Activated CD4-positive, alpha-beta T cell treated with anti-CD3 and anti-CD28 coated beads, Interleukin-2, amount 10 ng/mL, durations not matched to agents 7 days and 5 days (primary cell): ENCODE measurements around the gene SCRT2. TPM values are rescaled to one million over a fixed set of nuclear protein-coding genes. Genes with fewer than 3 reads are reported as not detected.
"Not testable (repeated sequence)": the region's sequence is repeated elsewhere in the genome, so short reads cannot be mapped to it uniquely, and the experiment has no call there.

Experiments
- CTCF ChIA-PET: fragments of 350-600 bp; sonication (Branson Sonifier 250); formaldehyde crosslinking; loops from one replicate; lab custom pipeline; 2021; ENCODE audit warnings: antibody characterized with exemption; lab: Charles Lee
- POLR2A ChIA-PET: fragments of 350-600 bp; sonication (Branson Sonifier 250); formaldehyde crosslinking; loops from one replicate; lab custom pipeline; 2021; ENCODE audit warnings: antibody characterized with exemption; lab: Charles Lee
- DNase-seq: peaks from one replicate; pipeline ENCODE4 v3.0.0-alpha.2; 2020
- H3K27ac Mint-ChIP-seq: one replicate; pipeline ENCODE4 v1.8.0; 2021; ENCODE audit warnings: mild to moderate bottlenecking, moderate library complexity, mixed read lengths
- H3K27me3 Mint-ChIP-seq: one replicate; pipeline ENCODE4 v1.8.0; 2021; ENCODE audit warnings: mixed read lengths
- H3K36me3 Mint-ChIP-seq: one replicate; pipeline ENCODE4 v1.8.0; 2021; ENCODE audit warnings: low read depth, mixed read lengths
- H3K4me1 Mint-ChIP-seq: one replicate; pipeline ENCODE4 v1.8.0; 2021; ENCODE audit warnings: mixed read lengths
- H3K4me3 Mint-ChIP-seq: one replicate; pipeline ENCODE4 v1.8.0; 2021; ENCODE audit warnings: mild to moderate bottlenecking, moderate library complexity, mixed read lengths
- H3K9me3 Mint-ChIP-seq: one replicate; pipeline ENCODE4 v1.8.0; 2021; ENCODE audit warnings: mixed read lengths
- total RNA-seq, 2 experiments: library from RNA; stranded (reverse); gene quantifications; one replicate each; pipeline ENCODE4 v1.2.3, GENCODE V29; 2021

SCRT2 gene
- total RNA-seq = not detected

GRCh38 chr20:675453-676314 is at the start of gene SCRT2:
SCRT2 (minus strand) TSS chr20:675802; CDS start chr20:675601, 201 bp downstream.
- H3K27ac Mint-ChIP-seq = no peak within 1 kb of the TSS
- peak; percentile 66 for DNase-seq
- no peak within 1 kb of the TSS for H3K4me3 Mint-ChIP-seq
- H3K4me1 Mint-ChIP-seq = peaks cover 4% of the 10 kb centered on the region
- H3K27me3 Mint-ChIP-seq = peaks cover 66% of the 10 kb centered on the region
- ChIA-PET POLR2A (no interaction called here), CTCF (interaction anchor here (1.0 to 1.5 kb wide), 2 partner anchors 9 to 13 kb away, joined by 3 to 4 read pairs; no protein-coding TSS in a partner anchor)
- H3K9me3 Mint-ChIP-seq = no peaks in the 10 kb centered on the region
- H3K36me3 Mint-ChIP-seq = peaks cover 2% of the 10 kb centered on the region

GRCh38 chr20:724797-725196 is 49.2 kb upstream of the SCRT2 start:
- H3K9me3 Mint-ChIP-seq, H3K36me3 Mint-ChIP-seq, POLR2A ChIA-PET, CTCF ChIA-PET, H3K4me3 Mint-ChIP-seq, H3K4me1 Mint-ChIP-seq, H3K27ac Mint-ChIP-seq, DNase-seq: not testable (repeated sequence)
- H3K27me3 Mint-ChIP-seq = peaks cover 31% of the 10 kb centered on the region

- CTCF ChIA-PET = no interaction called here
- H3K4me1 Mint-ChIP-seq = no peaks in the 10 kb centered on the region
- no peaks in the 10 kb centered on the region for H3K9me3 Mint-ChIP-seq
- H3K4me3 Mint-ChIP-seq = no peak overlapping the region
- peaks cover 22% of the 10 kb centered on the region for H3K27me3 Mint-ChIP-seq
- POLR2A ChIA-PET = no interaction called here
- no peak for DNase-seq
- no peak overlapping the region for H3K27ac Mint-ChIP-seq
- H3K36me3 Mint-ChIP-seq = no peaks in the 10 kb centered on the region
Measured at GRCh38 chr20:723756-724155, 48.2 kb upstream of the SCRT2 start.

GRCh38 chr20:722822-723644 is 47.4 kb upstream of the SCRT2 start:
- H3K4me3 Mint-ChIP-seq = no peak overlapping the region
- POLR2A ChIA-PET = interaction anchor here (0.8 kb wide), 1 partner anchor 38 kb away, joined by 4 read pairs; no protein-coding TSS in a partner anchor
- no peaks in the 10 kb centered on the region for H3K4me1 Mint-ChIP-seq
- peaks cover 20% of the 10 kb centered on the region for H3K27me3 Mint-ChIP-seq
- CTCF ChIA-PET = interaction anchor here (1.6 kb wide), 1 partner anchor 18 kb away, joined by 3 read pairs; no protein-coding TSS in a partner anchor
- H3K36me3 Mint-ChIP-seq = no peaks in the 10 kb centered on the region
- H3K27ac Mint-ChIP-seq = no peak overlapping the region
- DNase-seq = no peak
- H3K9me3 Mint-ChIP-seq = no peaks in the 10 kb centered on the region

GRCh38 chr20:721876-722275 is 46.3 kb upstream of the SCRT2 start:
- Mint-ChIP-seq H3K27ac (no peak overlapping the region), H3K36me3 (no peaks in the 10 kb centered on the region), H3K9me3 (no peaks in the 10 kb centered on the region), H3K4me3 (no peak overlapping the region), H3K27me3 (peaks cover 17% of the 10 kb centered on the region), H3K4me1 (no peaks in the 10 kb centered on the region)
- POLR2A ChIA-PET = interaction anchor here (0.8 kb wide), 1 partner anchor 36 kb away, joined by 4 read pairs; no protein-coding TSS in a partner anchor
- DNase-seq = no peak
- CTCF ChIA-PET = interaction anchor here (1.6 kb wide), 1 partner anchor 17 kb away, joined by 3 read pairs; no protein-coding TSS in a partner anchor

- Mint-ChIP-seq H3K4me1 (no peaks in the 10 kb centered on the region), H3K4me3 (no peak overlapping the region), H3K27me3 (peaks cover 11% of the 10 kb centered on the region), H3K27ac (no peak overlapping the region), H3K36me3 (no peaks in the 10 kb centered on the region), H3K9me3 (no peaks in the 10 kb centered on the region)
- ChIA-PET POLR2A (no interaction called here), CTCF (no interaction called here)
- no peak for DNase-seq
Measured at GRCh38 chr20:719816-720215, 44.2 kb upstream of the SCRT2 start.

GRCh38 chr20:719068-719467 is 43.5 kb upstream of the SCRT2 start:
- POLR2A ChIA-PET = no interaction called here
- CTCF ChIA-PET = no interaction called here
- DNase-seq = no peak

GRCh38 chr20:717832-718231 is 42.2 kb upstream of the SCRT2 start:
- ChIA-PET CTCF (interaction anchor here (0.6 kb wide), 1 partner anchor 239 kb away, joined by 4 read pairs; no protein-coding TSS in a partner anchor), POLR2A (no interaction called here)
- H3K27me3 Mint-ChIP-seq = peaks cover 11% of the 10 kb centered on the region
- H3K9me3 Mint-ChIP-seq = no peaks in the 10 kb centered on the region
- no peaks in the 10 kb centered on the region for H3K36me3 Mint-ChIP-seq
- no peak overlapping the region for H3K4me3 Mint-ChIP-seq
- H3K27ac Mint-ChIP-seq = no peak overlapping the region
- H3K4me1 Mint-ChIP-seq = no peaks in the 10 kb centered on the region
- DNase-seq = no peak

More at GRCh38 chr20:719068-719467, 43.5 kb upstream of the SCRT2 start:
- no peak overlapping the region for H3K4me3 Mint-ChIP-seq
- H3K4me1 Mint-ChIP-seq = no peaks in the 10 kb centered on the region
- H3K36me3 Mint-ChIP-seq = no peaks in the 10 kb centered on the region
- peaks cover 11% of the 10 kb centered on the region for H3K27me3 Mint-ChIP-seq
- no peak overlapping the region for H3K27ac Mint-ChIP-seq
- H3K9me3 Mint-ChIP-seq = no peaks in the 10 kb centered on the region

- Mint-ChIP-seq H3K36me3 (no peaks in the 10 kb centered on the region), H3K27ac (no peak overlapping the region), H3K4me1 (no peaks in the 10 kb centered on the region), H3K9me3 (no peaks in the 10 kb centered on the region), H3K27me3 (peaks cover 11% of the 10 kb centered on the region), H3K4me3 (no peak overlapping the region)
- CTCF ChIA-PET = no interaction called here
- POLR2A ChIA-PET = no interaction called here
- no peak for DNase-seq
Measured at GRCh38 chr20:717271-717670, 41.7 kb upstream of the SCRT2 start.

GRCh38 chr20:714453-714852 is 38.9 kb upstream of the SCRT2 start:
- Mint-ChIP-seq H3K4me3 (no peak overlapping the region), H3K27me3 (peaks cover 27% of the 10 kb centered on the region), H3K27ac (no peak overlapping the region), H3K36me3 (no peaks in the 10 kb centered on the region), H3K9me3 (no peaks in the 10 kb centered on the region), H3K4me1 (no peaks in the 10 kb centered on the region)
- CTCF ChIA-PET = interaction anchor here (0.8 kb wide), 1 partner anchor 8 kb away, joined by 3 read pairs; no protein-coding TSS in a partner anchor
- DNase-seq = no peak
- POLR2A ChIA-PET = no interaction called here

- H3K9me3 Mint-ChIP-seq = no peaks in the 10 kb centered on the region
- CTCF ChIA-PET = no interaction called here
- peaks cover 34% of the 10 kb centered on the region for H3K27me3 Mint-ChIP-seq
- H3K27ac Mint-ChIP-seq = no peak overlapping the region
- no peak overlapping the region for H3K4me3 Mint-ChIP-seq
- H3K36me3 Mint-ChIP-seq = no peaks in the 10 kb centered on the region
- POLR2A ChIA-PET = no interaction called here
- DNase-seq = no peak
- H3K4me1 Mint-ChIP-seq = no peaks in the 10 kb centered on the region
Measured at GRCh38 chr20:711576-711975, 36.0 kb upstream of the SCRT2 start.

GRCh38 chr20:710780-711450 is 35.3 kb upstream of the SCRT2 start:
- H3K27me3 Mint-ChIP-seq = peaks cover 31% of the 10 kb centered on the region
- no peak overlapping the region for H3K4me3 Mint-ChIP-seq
- ChIA-PET CTCF (no interaction called here), POLR2A (no interaction called here)
- no peak for DNase-seq
- H3K9me3 Mint-ChIP-seq = no peaks in the 10 kb centered on the region
- H3K27ac Mint-ChIP-seq = no peak overlapping the region
- no peaks in the 10 kb centered on the region for H3K36me3 Mint-ChIP-seq
- H3K4me1 Mint-ChIP-seq = no peaks in the 10 kb centered on the region
